ENCODE measurements around the gene TPK1.

- TF ChIP-seq, protein P1, sequence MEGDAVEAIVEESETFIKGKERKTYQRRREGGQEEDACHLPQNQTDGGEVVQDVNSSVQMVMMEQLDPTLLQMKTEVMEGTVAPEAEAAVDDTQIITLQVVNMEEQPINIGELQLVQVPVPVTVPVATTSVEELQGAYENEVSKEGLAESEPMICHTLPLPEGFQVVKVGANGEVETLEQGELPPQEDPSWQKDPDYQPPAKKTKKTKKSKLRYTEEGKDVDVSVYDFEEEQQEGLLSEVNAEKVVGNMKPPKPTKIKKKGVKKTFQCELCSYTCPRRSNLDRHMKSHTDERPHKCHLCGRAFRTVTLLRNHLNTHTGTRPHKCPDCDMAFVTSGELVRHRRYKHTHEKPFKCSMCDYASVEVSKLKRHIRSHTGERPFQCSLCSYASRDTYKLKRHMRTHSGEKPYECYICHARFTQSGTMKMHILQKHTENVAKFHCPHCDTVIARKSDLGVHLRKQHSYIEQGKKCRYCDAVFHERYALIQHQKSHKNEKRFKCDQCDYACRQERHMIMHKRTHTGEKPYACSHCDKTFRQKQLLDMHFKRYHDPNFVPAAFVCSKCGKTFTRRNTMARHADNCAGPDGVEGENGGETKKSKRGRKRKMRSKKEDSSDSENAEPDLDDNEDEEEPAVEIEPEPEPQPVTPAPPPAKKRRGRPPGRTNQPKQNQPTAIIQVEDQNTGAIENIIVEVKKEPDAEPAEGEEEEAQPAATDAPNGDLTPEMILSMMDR (IDR thresholded peaks at IDR 0.05) = no peak
- TF ChIP-seq POLR2A (IDR thresholded peaks at IDR 0.05) = no peak
These were observed 16.3 kb downstream of the TPK1 start for GRCh38 chr7:144819566-144819965.
